Measurements from ENCODE around the gene BSND.

DNA sequence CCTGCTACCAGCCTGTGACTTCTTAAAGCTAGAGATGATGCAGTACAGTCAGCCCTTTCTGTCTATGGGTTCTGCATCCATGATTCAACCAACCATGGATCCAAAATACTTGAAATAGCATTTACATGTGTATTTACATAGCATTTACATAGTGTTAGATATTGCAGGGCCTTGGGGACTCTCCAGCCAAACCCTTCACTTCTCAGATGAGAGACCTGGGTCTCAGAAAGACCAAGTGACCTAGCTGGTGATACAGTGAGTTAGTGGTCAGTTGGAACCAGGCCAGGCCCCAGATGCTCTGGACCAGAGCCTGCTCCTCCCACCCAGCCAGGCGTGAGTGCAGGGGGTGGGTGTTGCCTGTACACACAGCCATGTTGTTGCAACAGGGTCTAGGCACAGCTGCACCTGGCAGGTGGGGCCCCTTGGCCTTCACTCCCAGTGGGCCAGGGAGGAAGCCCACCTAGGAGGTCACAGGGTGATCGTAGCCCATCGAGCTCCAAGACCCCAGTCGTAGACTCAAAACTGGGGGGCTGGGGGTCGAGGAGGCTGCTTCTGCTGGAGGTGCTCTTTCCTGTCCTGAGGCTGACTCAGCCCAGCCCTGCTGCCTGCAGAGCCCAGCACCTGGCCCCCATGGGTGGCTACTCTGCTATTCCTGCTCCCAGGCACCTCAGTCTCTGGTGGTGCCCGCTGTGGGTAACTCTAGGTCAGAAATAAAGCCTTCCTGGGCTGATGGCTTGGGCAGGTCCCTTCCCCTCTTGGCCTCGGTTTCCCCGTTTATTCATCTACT lies 10.6 kb upstream of the BSND start:
- TF ChIP-seq GATA3 (IDR thresholded peaks at IDR 0.05; ENCODE audit: low read depth, low read length) (no peak), GATA2 (IDR thresholded peaks at IDR 0.05; ENCODE audit: low read depth, low read length) (no peak)

Measured in SH-SY5Y (cell line).